ENCODE data around the gene CACNA1S. TPM values are rescaled to one million over a fixed set of nuclear protein-coding genes. Genes with fewer than 3 reads are reported as not detected.

CACNA1S gene
- total and polyA plus RNA-seq, 7 donors = 0.01 TPM; not detected in 6

DNA sequence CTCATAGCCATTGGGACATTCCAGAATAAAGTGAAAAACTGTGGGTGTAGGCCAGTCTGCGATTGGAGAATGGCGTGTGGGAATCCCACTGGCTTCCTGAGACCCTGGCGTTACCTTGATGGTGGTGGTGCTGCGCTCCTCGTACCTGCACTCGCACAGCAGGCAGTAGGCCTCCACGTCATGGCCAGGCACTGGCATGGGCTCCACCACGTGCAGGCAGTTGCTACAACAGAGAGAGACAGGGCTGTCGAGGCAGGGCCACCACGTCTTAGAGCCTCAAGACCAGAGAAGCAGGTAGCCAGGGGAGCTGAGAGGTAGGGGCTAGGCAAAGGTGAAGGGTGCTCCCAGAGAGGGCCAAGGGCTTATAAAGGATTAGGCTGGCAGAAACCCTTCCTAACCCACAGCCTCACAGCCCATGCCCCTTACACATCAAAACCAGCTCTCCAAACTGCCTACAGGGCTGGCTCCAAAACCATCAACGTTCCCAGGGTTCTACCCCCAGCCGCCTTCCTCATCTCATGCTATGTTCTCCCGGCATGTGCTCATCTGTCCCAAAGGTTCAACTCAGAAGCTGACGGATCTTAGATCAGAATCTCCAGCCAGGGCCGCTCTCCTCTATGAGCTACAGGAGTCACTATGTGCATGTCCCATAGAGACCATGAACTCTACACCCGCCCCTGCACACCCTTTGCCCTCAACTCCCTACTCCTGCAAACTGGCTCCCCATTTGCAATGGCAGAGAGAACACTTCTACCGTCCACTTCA, 34.6 kb upstream of the CACNA1S start:
- no peaks in the 10 kb centered on the region for H3K4me1 ChIP-seq
- no peak for DNase-seq
- H3K27ac ChIP-seq = no peak overlapping the region
- WGBS, 2 donors = 89 to 93% methylated on average over 17 of the region's 17 CpGs
- intact Hi-C loops (cut with DNase I) = no loop called here
- H3K4me3 ChIP-seq = no peak overlapping the region
- no peaks in the 10 kb centered on the region for H3K9me3 ChIP-seq
- no peaks in the 10 kb centered on the region for H3K27me3 ChIP-seq
- peaks cover 33 to 100% (median 50%) of the 10 kb centered on the region in 4 donors for H3K36me3 ChIP-seq
- TF ChIP-seq CTCF (IDR thresholded peaks at IDR 0.05) (no peak), POLR2AphosphoS5 (IDR thresholded peaks at IDR 0.05) (no peak), POLR2A (IDR thresholded peaks at IDR 0.05) (no peak), EP300 (IDR thresholded peaks at IDR 0.05) (no peak)

DNA sequence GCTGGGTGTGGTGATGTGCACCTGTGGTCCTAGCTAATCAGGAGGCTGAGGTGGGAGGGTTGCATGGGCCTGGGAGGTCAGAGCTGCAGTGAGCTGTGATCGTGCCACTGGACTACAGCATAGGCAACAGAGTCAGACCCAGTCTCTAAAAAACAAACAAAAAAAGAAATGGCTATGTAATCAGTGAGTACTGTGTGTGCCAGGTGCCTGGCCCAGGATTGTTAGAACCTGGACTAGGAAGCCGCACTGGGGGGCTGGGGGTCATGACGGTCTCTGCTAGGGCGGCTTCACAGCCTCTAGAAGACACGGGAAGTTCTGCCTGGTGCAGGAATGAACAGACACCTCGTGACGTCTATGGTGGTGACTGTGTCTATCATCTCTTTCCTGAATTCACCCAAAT, 33.6 kb upstream of the CACNA1S start:
- no peak for DNase-seq
- TF ChIP-seq POLR2AphosphoS5 (IDR thresholded peaks at IDR 0.05) = no peak
- TF ChIP-seq POLR2A (IDR thresholded peaks at IDR 0.05) = no peak
- TF ChIP-seq CTCF (IDR thresholded peaks at IDR 0.05) = no peak
- no peak for TF ChIP-seq EP300 (IDR thresholded peaks at IDR 0.05)
- H3K9me3 ChIP-seq = no peaks in the 10 kb centered on the region
- H3K4me3 ChIP-seq = no peak overlapping the region
- WGBS, 2 donors = 86 to 98% methylated on average over 7 of the region's 7 CpGs
- peaks cover 27 to 100% (median 56%) of the 10 kb centered on the region in 4 donors for H3K36me3 ChIP-seq
- no peaks in the 10 kb centered on the region for H3K27me3 ChIP-seq
- H3K27ac ChIP-seq = no peak overlapping the region
- intact Hi-C loops (cut with DNase I) = no loop called here
- no peaks in the 10 kb centered on the region for H3K4me1 ChIP-seq

GRCh38 chr1:201145132-201145531, 32.9 kb upstream of the CACNA1S start:
- no peak for DNase-seq
- TF ChIP-seq POLR2A (IDR thresholded peaks at IDR 0.05) (no peak), EP300 (IDR thresholded peaks at IDR 0.05) (no peak), POLR2AphosphoS5 (IDR thresholded peaks at IDR 0.05) (no peak), CTCF (IDR thresholded peaks at IDR 0.05) (no peak)
- 92 to 94% methylated on average over 3 of the region's 3 CpGs for WGBS, 2 donors
- no peaks in the 10 kb centered on the region for H3K27me3 ChIP-seq
- H3K27ac ChIP-seq = no peak overlapping the region
- H3K36me3 ChIP-seq = peaks cover 27 to 100% (median 59%) of the 10 kb centered on the region in 4 donors
- no peaks in the 10 kb centered on the region for H3K4me1 ChIP-seq
- intact Hi-C loops (cut with DNase I) = no loop called here
- H3K4me3 ChIP-seq = no peak overlapping the region
- no peaks in the 10 kb centered on the region for H3K9me3 ChIP-seq

DNA sequence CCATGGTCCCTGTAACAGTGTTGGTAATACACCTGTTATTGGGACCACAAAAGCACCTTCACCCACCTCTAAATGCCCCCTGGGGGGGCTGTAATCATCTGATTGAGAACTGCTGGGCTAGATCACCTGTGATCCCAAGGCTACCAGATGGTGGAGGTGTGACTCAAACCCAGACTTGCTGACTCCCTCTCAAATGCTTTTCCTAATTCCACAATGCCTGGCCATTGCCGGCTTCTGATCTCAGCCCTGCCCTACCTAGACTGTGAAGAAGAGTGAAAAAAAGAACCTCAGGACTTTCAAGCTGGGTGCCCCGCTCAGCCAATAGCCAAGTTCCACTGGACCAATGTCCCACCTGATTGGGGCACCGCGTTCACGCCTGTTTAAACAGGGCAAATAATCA, 32.5 kb upstream of the CACNA1S start:
- intact Hi-C loops (cut with DNase I) = no loop called here
- no peak overlapping the region for H3K4me3 ChIP-seq
- no peak for DNase-seq
- H3K4me1 ChIP-seq = no peaks in the 10 kb centered on the region
- H3K27ac ChIP-seq = no peak overlapping the region
- H3K27me3 ChIP-seq = no peaks in the 10 kb centered on the region
- H3K36me3 ChIP-seq = peaks cover 27 to 100% (median 58%) of the 10 kb centered on the region in 4 donors
- 76 to 84% methylated on average over 5 of the region's 5 CpGs for WGBS, 2 donors
- no peaks in the 10 kb centered on the region for H3K9me3 ChIP-seq
- TF ChIP-seq POLR2AphosphoS5 (IDR thresholded peaks at IDR 0.05) = no peak

DNA sequence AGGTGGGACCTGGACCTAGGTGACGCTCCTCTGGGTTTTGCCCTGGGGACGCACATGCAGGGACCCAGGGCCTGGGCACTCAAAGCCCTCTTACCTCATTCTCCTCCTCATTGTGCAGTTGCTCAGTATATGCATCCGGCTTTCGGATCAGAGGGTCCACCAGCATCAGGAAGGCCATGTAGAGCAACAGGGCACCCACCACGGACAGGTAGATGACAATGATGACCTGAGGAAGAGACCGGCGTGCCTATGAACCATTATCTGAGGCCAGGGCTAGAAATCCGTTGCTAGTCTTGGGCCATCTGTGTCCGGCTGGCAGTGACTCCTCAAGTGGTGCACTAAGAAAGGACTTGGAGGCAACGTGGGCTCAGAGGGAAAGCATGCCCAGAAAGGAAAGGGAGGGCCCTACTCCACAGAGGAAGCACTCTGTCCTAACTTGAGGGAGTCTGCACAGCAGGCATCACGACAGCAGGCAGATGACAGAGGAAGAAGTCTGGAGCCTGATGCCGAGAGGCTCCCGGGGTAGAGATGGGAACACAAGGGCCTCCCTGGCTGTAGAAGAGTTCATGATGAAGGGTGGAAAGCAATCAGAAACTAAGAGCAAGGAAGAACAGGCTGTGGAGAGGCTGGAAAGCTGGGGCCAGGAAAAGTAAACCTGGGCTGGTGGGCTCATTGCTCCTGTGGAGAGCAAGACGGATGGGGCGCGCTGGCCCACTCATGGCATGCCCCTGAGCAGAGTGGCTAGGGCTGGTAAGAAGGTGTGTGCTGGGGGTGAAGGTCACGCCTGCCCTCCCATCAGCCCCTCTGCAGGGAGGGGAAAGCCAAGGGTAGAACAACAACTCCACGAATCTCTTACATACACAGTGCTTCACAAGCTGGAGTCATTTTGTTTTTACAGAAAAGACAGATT, 31.8 kb upstream of the CACNA1S start:
- H3K27ac ChIP-seq = no peak overlapping the region
- no peaks in the 10 kb centered on the region for H3K4me1 ChIP-seq
- no peak for DNase-seq
- WGBS, 2 donors = 91 to 92% methylated on average over 18 of the region's 18 CpGs
- intact Hi-C loops (cut with DNase I) = no loop called here
- H3K27me3 ChIP-seq = no peaks in the 10 kb centered on the region
- H3K4me3 ChIP-seq = no peak overlapping the region
- peaks cover 27 to 99% (median 58%) of the 10 kb centered on the region in 4 donors for H3K36me3 ChIP-seq
- TF ChIP-seq POLR2AphosphoS5 (IDR thresholded peaks at IDR 0.05) (no peak), EP300 (IDR thresholded peaks at IDR 0.05) (no peak), CTCF (IDR thresholded peaks at IDR 0.05) (no peak), POLR2A (IDR thresholded peaks at IDR 0.05) (no peak)
- no peaks in the 10 kb centered on the region for H3K9me3 ChIP-seq

All from sigmoid colon (tissue), 7 donors.